Liver (tissue), 9 donors: ENCODE measurements around the gene CNDP2. TPM values are rescaled to one million over a fixed set of nuclear protein-coding genes. Genes with fewer than 3 reads are reported as not detected.
A peak's percentile ranks its signal among the peaks of the same experiment; 100 is the strongest.

Source experiments
- DNase-seq: peaks from one replicate; pipeline ENCODE4 v3.0.0-alpha.2; 2017; ENCODE audit warnings: low spot score
- H3K27ac ChIP-seq, 2 donors: one replicate each; pipeline ENCODE4 v1.7.0; 2013; ENCODE audit warnings: inconsistent platforms in 2 of 2, low read length in 2 of 2, control low read depth in 1 of 2, low read depth in 1 of 2, mild to moderate bottlenecking in 1 of 2
- H3K27me3 ChIP-seq, 4 donors: one replicate each; pipeline versions ENCODE4 v1.6.1 to v1.7.0; 2013; ENCODE audit warnings: low read length in 3 of 4, inconsistent platforms in 1 of 4, mild to moderate bottlenecking in 1 of 4, moderate library complexity in 1 of 4; ENCODE audit not compliant: control insufficient read depth in 4 of 4, insufficient read depth in 4 of 4
- H3K36me3 ChIP-seq, 4 donors: one replicate each; pipeline versions ENCODE4 v1.6.1 to v1.7.0; 2013; ENCODE audit warnings: low read length in 3 of 4, mild to moderate bottlenecking in 3 of 4, low read depth in 1 of 4, moderate library complexity in 1 of 4; ENCODE audit not compliant: control insufficient read depth in 4 of 4, insufficient read depth in 3 of 4
- H3K4me1 ChIP-seq, 4 donors: one replicate each; pipeline versions ENCODE4 v1.6.1 to v1.7.0; 2013; ENCODE audit warnings: low read length in 3 of 4, mild to moderate bottlenecking in 3 of 4, moderate library complexity in 1 of 4; ENCODE audit not compliant: control insufficient read depth in 4 of 4, insufficient read depth in 4 of 4
- H3K4me3 ChIP-seq, 3 donors: one replicate each; pipeline versions ENCODE4 v1.6.1 to v1.7.0; 2013; ENCODE audit warnings: low read length in 3 of 3, control low read depth in 1 of 3, low read depth in 1 of 3, mild to moderate bottlenecking in 1 of 3
- H3K9ac ChIP-seq, 2 donors: one replicate each; pipeline ENCODE4 v1.7.0; 2013; ENCODE audit warnings: low read length in 2 of 2, mild to moderate bottlenecking in 2 of 2, moderate library complexity in 2 of 2, control low read depth in 1 of 2, low read depth in 1 of 2
- H3K9me3 ChIP-seq, 4 donors: one replicate each; pipeline versions ENCODE4 v1.6.1 to v1.7.0; 2013; ENCODE audit warnings: low read length in 3 of 4; ENCODE audit not compliant: control insufficient read depth in 4 of 4
- CTCF ChIP-seq: fragments of 150-350 bp; IDR thresholded peaks from 2 replicates; pipeline ENCODE4 v1.5.1; 2017; ENCODE audit warnings: improper control_type of control experiment, low read depth, low read length; ENCODE audit not compliant: missing input control
- EGR1 ChIP-seq, 2 donors: IDR thresholded peaks; 2 replicates each; pipeline ENCODE4 v1.6.1; 2016 to 2018; ENCODE audit warnings: antibody characterized with exemption in 2 of 2, low read depth in 2 of 2
- FOXA1 ChIP-seq: IDR thresholded peaks from 2 replicates; pipeline ENCODE4 v1.6.1; 2016; ENCODE audit warnings: antibody characterized with exemption
- FOXA2 ChIP-seq: IDR thresholded peaks from 2 replicates; pipeline ENCODE4 v1.6.1; 2016; ENCODE audit warnings: antibody characterized with exemption
- GABPA ChIP-seq, 2 donors: IDR thresholded peaks in 1 of 2; conservative IDR thresholded peaks in 1 of 2; 2 replicates each; pipeline ENCODE4 v1.6.1; 2016; ENCODE audit warnings: antibody characterized with exemption in 2 of 2, mild to moderate bottlenecking in 1 of 2, moderate library complexity in 1 of 2
- HNF4A ChIP-seq, 2 donors: conservative IDR thresholded peaks; 2 replicates each; pipeline ENCODE4 v1.6.1; 2016; ENCODE audit warnings: antibody characterized with exemption in 2 of 2, mild to moderate bottlenecking in 2 of 2
- HNF4G ChIP-seq: IDR thresholded peaks from 2 replicates; pipeline ENCODE4 v1.6.1; 2016; ENCODE audit warnings: antibody characterized with exemption
- JUND ChIP-seq, 2 donors: IDR thresholded peaks; 2 replicates each; pipeline ENCODE4 v1.6.1; 2016; ENCODE audit warnings: antibody characterized with exemption in 2 of 2
- MAX ChIP-seq: IDR thresholded peaks from 2 replicates; pipeline ENCODE4 v1.6.1; 2016; ENCODE audit warnings: antibody characterized with exemption
- NR2F2 ChIP-seq: IDR thresholded peaks from 2 replicates; pipeline ENCODE4 v1.6.1; 2016; ENCODE audit warnings: antibody characterized with exemption
- RAD21 ChIP-seq, 2 donors: IDR thresholded peaks; 2 replicates each; pipeline ENCODE4 v1.6.1; 2016; ENCODE audit warnings: antibody characterized with exemption in 2 of 2, mild to moderate bottlenecking in 2 of 2
- RXRA ChIP-seq, 2 donors: IDR thresholded peaks; 2 replicates each; pipeline ENCODE4 v1.6.1; 2017 to 2018; ENCODE audit warnings: antibody characterized with exemption in 2 of 2, mild to moderate bottlenecking in 1 of 2
- SP1 ChIP-seq: IDR thresholded peaks from 2 replicates; pipeline ENCODE4 v1.6.1; 2018; ENCODE audit warnings: antibody characterized with exemption, mild to moderate bottlenecking
- TAF1 ChIP-seq: conservative IDR thresholded peaks from 2 replicates; pipeline ENCODE4 v1.6.1; 2016; ENCODE audit warnings: antibody characterized with exemption, mild to moderate bottlenecking
- YY1 ChIP-seq: IDR thresholded peaks from 2 replicates; pipeline ENCODE4 v1.6.1; 2016; ENCODE audit warnings: antibody characterized with exemption, mild to moderate bottlenecking
- WGBS: extraction: QIAGEN DNeasy Blood & Tissue Kit; methylation state at CpG from one replicate; pipeline ENCODE4 v1.1.7; 2013; 5-methylcytosine and 5-hydroxymethylcytosine counted together
- polyA plus RNA-seq, 2 donors: library from polyadenylated mRNA; stranded (reverse) in 1 of 2; unstranded in 1 of 2; fragments of 200-250 nt in 1 of 2; fragments of >200 nt in 1 of 2; fragmentation: Nextera tagmentation in 1 of 2; extraction: Ambion mirVana in 1 of 2; gene quantifications; one replicate each; pipeline versions ENCODE4 v1.2.1 to v1.2.3, GENCODE V29; 2013 to 2015
- total RNA-seq, 2 donors: library from RNA; depleted of rRNA; stranded (reverse); fragments of >200 nt; gene quantifications; one replicate each; pipeline ENCODE4 v1.2.3, GENCODE V29; 2014
- TF ChIP-seq, protein P1 (sequence below): IDR thresholded peaks from 2 replicates; pipeline ENCODE4 v1.6.1; 2016; ENCODE audit warnings: antibody characterized with exemption
- TF ChIP-seq, protein P2 (sequence below): IDR thresholded peaks from 2 replicates; pipeline ENCODE4 v1.6.1; 2016; ENCODE audit warnings: antibody characterized with exemption, mild to moderate bottlenecking
- TF ChIP-seq, protein P3 (sequence below): IDR thresholded peaks from 2 replicates; pipeline ENCODE4 v1.6.1; 2016; ENCODE audit warnings: antibody characterized with exemption
- donor health status: healthy.
- donor health status: healthy.
- donor health status: healthy.
- donor health status: healthy.
- donor health status: healthy.

CNDP2 gene
- total and polyA plus RNA-seq, 4 donors = 65.5 to 167 (median 141) TPM

GRCh38 chr18:74551936-74552555 lies 55.9 kb downstream of the CNDP2 start:
- H3K27ac ChIP-seq = peak overlapping the region; percentile 65 to 87
- H3K9ac ChIP-seq = peak overlapping the region in 1 of 2 donors; percentile 16
- peak; percentile 84 for DNase-seq
- no peaks in the 10 kb centered on the region for H3K36me3 ChIP-seq
- H3K4me1 ChIP-seq = peaks cover 0 to 19% (median 17%) of the 10 kb centered on the region in 4 donors
- TF ChIP-seq JUND (IDR thresholded peaks at IDR 0.05) = no peak
- TF ChIP-seq GABPA (IDR thresholded peaks at IDR 0.05 in 1 of 2, conservative IDR thresholded peaks at IDR 0.05 in 1 of 2) = no peak
- no peak for TF ChIP-seq RXRA (IDR thresholded peaks at IDR 0.05)
- no peak for TF ChIP-seq NR2F2
- TF ChIP-seq, protein P1, sequence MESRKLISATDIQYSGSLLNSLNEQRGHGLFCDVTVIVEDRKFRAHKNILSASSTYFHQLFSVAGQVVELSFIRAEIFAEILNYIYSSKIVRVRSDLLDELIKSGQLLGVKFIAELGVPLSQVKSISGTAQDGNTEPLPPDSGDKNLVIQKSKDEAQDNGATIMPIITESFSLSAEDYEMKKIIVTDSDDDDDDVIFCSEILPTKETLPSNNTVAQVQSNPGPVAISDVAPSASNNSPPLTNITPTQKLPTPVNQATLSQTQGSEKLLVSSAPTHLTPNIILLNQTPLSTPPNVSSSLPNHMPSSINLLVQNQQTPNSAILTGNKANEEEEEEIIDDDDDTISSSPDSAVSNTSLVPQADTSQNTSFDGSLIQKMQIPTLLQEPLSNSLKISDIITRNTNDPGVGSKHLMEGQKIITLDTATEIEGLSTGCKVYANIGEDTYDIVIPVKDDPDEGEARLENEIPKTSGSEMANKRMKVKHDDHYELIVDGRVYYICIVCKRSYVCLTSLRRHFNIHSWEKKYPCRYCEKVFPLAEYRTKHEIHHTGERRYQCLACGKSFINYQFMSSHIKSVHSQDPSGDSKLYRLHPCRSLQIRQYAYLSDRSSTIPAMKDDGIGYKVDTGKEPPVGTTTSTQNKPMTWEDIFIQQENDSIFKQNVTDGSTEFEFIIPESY = no peak
- no peak for TF ChIP-seq MAX
- TF ChIP-seq HNF4G = no peak
- TF ChIP-seq RAD21 (IDR thresholded peaks at IDR 0.05) = peak; percentile 97
- no peak for TF ChIP-seq FOXA2
- TF ChIP-seq, protein P2, sequence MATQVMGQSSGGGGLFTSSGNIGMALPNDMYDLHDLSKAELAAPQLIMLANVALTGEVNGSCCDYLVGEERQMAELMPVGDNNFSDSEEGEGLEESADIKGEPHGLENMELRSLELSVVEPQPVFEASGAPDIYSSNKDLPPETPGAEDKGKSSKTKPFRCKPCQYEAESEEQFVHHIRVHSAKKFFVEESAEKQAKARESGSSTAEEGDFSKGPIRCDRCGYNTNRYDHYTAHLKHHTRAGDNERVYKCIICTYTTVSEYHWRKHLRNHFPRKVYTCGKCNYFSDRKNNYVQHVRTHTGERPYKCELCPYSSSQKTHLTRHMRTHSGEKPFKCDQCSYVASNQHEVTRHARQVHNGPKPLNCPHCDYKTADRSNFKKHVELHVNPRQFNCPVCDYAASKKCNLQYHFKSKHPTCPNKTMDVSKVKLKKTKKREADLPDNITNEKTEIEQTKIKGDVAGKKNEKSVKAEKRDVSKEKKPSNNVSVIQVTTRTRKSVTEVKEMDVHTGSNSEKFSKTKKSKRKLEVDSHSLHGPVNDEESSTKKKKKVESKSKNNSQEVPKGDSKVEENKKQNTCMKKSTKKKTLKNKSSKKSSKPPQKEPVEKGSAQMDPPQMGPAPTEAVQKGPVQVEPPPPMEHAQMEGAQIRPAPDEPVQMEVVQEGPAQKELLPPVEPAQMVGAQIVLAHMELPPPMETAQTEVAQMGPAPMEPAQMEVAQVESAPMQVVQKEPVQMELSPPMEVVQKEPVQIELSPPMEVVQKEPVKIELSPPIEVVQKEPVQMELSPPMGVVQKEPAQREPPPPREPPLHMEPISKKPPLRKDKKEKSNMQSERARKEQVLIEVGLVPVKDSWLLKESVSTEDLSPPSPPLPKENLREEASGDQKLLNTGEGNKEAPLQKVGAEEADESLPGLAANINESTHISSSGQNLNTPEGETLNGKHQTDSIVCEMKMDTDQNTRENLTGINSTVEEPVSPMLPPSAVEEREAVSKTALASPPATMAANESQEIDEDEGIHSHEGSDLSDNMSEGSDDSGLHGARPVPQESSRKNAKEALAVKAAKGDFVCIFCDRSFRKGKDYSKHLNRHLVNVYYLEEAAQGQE = no peak
- no peak for TF ChIP-seq EGR1 (IDR thresholded peaks at IDR 0.05; ENCODE audit: low read depth in 2 of 2)
- peak in 1 of 2 donors; percentile 4 for TF ChIP-seq HNF4A (conservative IDR thresholded peaks at IDR 0.05)
- peak; percentile 69 for TF ChIP-seq YY1
- TF ChIP-seq CTCF = peak; percentile 77
- TF ChIP-seq SP1 = no peak
- TF ChIP-seq, protein P3, sequence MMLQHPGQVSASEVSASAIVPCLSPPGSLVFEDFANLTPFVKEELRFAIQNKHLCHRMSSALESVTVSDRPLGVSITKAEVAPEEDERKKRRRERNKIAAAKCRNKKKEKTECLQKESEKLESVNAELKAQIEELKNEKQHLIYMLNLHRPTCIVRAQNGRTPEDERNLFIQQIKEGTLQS = no peak
- TF ChIP-seq TAF1 = peak; percentile 20
- TF ChIP-seq FOXA1 = no peak
- WGBS = 12% methylated on average over 5 of the region's 5 CpGs
- H3K4me3 ChIP-seq = peak overlapping the region in 1 of 3 donors; percentile 49
- H3K9me3 ChIP-seq = peaks cover 0 to 2% (median 0%) of the 10 kb centered on the region in 4 donors
- H3K27me3 ChIP-seq = no peaks in the 10 kb centered on the region
